ENCODE measurements around the gene RUVBL1. TPM values are rescaled to one million over a fixed set of nuclear protein-coding genes. Genes with fewer than 3 reads are reported as not detected.

RUVBL1 gene
- total and polyA plus RNA-seq, 2 of the 4 experiments (the other 2 are of a cell fraction), result 68.7 to 83.3 TPM

- H3K9ac ChIP-seq (ENCODE audit: low read depth, low read length), result no peak overlapping the region
- dilution Hi-C loops (cut with HindIII; ENCODE audit: low sequenced_read_pairs, unreplicated experiment), result no loop called here
- no peak overlapping the region for H3K56ac ChIP-seq (ENCODE audit: extremely low read depth, insufficient read depth, low read length)
- ChIA-PET CTCF (no interaction called here), POLR2A (ENCODE audit: unreplicated experiment) (no interaction called here)
- H3K18ac ChIP-seq (ENCODE audit: low read depth, low read length), result no peak overlapping the region
- no TSS peak for BruUV-seq (replicated peaks)
- no peak overlapping the region for H2AFZ ChIP-seq (replicated peaks; ENCODE audit: low read length, poor library complexity)
- peaks cover 2% of the 10 kb centered on the region; the same call in 1 of the 2 replicates for H3K4me1 ChIP-seq (ENCODE audit: control insufficient read depth, insufficient read depth, low read length)
- H3K79me1 ChIP-seq (ENCODE audit: low read depth in 1 of 2, low read length in 2 of 2), result peaks cover 1 to 2% of the 10 kb centered on the region in 2 experiments; a peak in 2 of 4 replicates
- no peak overlapping the region for H2BK120ac ChIP-seq (ENCODE audit: low read depth, low read length)
- H2BK20ac ChIP-seq (ENCODE audit: low read depth, low read length), result no peak overlapping the region
- H4K8ac ChIP-seq (ENCODE audit: low read depth in 2 of 2, low read length in 2 of 2), result no peak overlapping the region
- no peaks in the 10 kb centered on the region for H3K36me3 ChIP-seq (ENCODE audit: control insufficient read depth, insufficient read depth, low read length)
- H2AK5ac ChIP-seq (ENCODE audit: low read depth, low read length), result no peak overlapping the region
- no peak for ATAC-seq (ENCODE audit: low read depth)
- no peak overlapping the region for H4K91ac ChIP-seq (ENCODE audit: insufficient read depth, low read depth, low read length)
- no peak overlapping the region for H4K5ac ChIP-seq (ENCODE audit: low read depth, low read length)
- in situ Hi-C loops (cut with MboI; ENCODE audit: low sequenced_read_pairs), result no loop called here
- no peak overlapping the region for H2BK5ac ChIP-seq (ENCODE audit: low read depth, low read length, poor library complexity, severe bottlenecking)
- intact Hi-C loops (cut with micrococcal nuclease), result no loop called here
- H2BK15ac ChIP-seq (ENCODE audit: low read depth, low read length), result no peak overlapping the region
- no peak overlapping the region for H3K23ac ChIP-seq (ENCODE audit: low read depth, low read length)
- no peak overlapping the region for H3K14ac ChIP-seq (replicated peaks; ENCODE audit: low read depth, low read length)
- TF ChIP-seq NFE2L2 (IDR thresholded peaks at IDR 0.05; ENCODE audit: low read depth, low read length) (no peak), MXI1 (IDR thresholded peaks at IDR 0.05; ENCODE audit: borderline replicate concordance, low read depth, low read length) (no peak), RAD21 (IDR thresholded peaks at IDR 0.05; ENCODE audit: low read length) (no peak), MAFK (IDR thresholded peaks at IDR 0.05; ENCODE audit: low read depth, low read length) (no peak), RCOR1 (IDR thresholded peaks at IDR 0.05; ENCODE audit: insufficient replicate concordance, low read length) (no peak), RFX5 (IDR thresholded peaks at IDR 0.05; ENCODE audit: low read depth, low read length) (no peak), MAZ (IDR thresholded peaks at IDR 0.05; ENCODE audit: borderline replicate concordance, low read depth, low read length) (no peak), BHLHE40 (IDR thresholded peaks at IDR 0.05; ENCODE audit: low read depth, low read length) (no peak), ELK1 (IDR thresholded peaks at IDR 0.05; ENCODE audit: borderline replicate concordance, low read depth, low read length) (no peak), CEBPB (IDR thresholded peaks at IDR 0.05; ENCODE audit: low read depth, low read length) (no peak), FOS (IDR thresholded peaks at IDR 0.05; ENCODE audit: low read depth, low read length) (no peak), POLR2A (IDR thresholded peaks at IDR 0.05; ENCODE audit: low read depth, low read length) (no peak), CHD1 (IDR thresholded peaks at IDR 0.05; ENCODE audit: low read depth, low read length) (no peak), SMC3 (IDR thresholded peaks at IDR 0.05; ENCODE audit: low read depth, low read length) (no peak)
- TF ChIP-seq, protein P1, sequence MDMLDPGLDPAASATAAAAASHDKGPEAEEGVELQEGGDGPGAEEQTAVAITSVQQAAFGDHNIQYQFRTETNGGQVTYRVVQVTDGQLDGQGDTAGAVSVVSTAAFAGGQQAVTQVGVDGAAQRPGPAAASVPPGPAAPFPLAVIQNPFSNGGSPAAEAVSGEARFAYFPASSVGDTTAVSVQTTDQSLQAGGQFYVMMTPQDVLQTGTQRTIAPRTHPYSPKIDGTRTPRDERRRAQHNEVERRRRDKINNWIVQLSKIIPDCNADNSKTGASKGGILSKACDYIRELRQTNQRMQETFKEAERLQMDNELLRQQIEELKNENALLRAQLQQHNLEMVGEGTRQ (IDR thresholded peaks at IDR 0.05; ENCODE audit: low read depth, low read length), result no peak
- TF ChIP-seq, protein P2, sequence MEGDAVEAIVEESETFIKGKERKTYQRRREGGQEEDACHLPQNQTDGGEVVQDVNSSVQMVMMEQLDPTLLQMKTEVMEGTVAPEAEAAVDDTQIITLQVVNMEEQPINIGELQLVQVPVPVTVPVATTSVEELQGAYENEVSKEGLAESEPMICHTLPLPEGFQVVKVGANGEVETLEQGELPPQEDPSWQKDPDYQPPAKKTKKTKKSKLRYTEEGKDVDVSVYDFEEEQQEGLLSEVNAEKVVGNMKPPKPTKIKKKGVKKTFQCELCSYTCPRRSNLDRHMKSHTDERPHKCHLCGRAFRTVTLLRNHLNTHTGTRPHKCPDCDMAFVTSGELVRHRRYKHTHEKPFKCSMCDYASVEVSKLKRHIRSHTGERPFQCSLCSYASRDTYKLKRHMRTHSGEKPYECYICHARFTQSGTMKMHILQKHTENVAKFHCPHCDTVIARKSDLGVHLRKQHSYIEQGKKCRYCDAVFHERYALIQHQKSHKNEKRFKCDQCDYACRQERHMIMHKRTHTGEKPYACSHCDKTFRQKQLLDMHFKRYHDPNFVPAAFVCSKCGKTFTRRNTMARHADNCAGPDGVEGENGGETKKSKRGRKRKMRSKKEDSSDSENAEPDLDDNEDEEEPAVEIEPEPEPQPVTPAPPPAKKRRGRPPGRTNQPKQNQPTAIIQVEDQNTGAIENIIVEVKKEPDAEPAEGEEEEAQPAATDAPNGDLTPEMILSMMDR (conservative IDR thresholded peaks at IDR 0.05; ENCODE audit: low read depth, low read length), result no peak
- H3K4ac ChIP-seq (ENCODE audit: low read depth, low read length), result no peak overlapping the region
- no peak for DNase-seq
- H3K9me3 ChIP-seq (ENCODE audit: control insufficient read depth, insufficient read depth, low read length), result no peaks in the 10 kb centered on the region
- no peak overlapping the region for H3K27ac ChIP-seq (ENCODE audit: insufficient read depth, low read length)
- no peak overlapping the region for H3K4me2 ChIP-seq (ENCODE audit: low read depth, low read length)
- 39% methylated on average over 3 of the region's 5 CpGs; no CpG with 5 or more reads in 1 of the 2 experiments for WGBS, 2 experiments (ENCODE audit: extremely low coverage in 2 of 2, insufficient read length in 1 of 2)
- peaks cover 5% of the 10 kb centered on the region; the same call in 1 of the 2 replicates for H3K9me1 ChIP-seq (ENCODE audit: insufficient read depth, low read length)
- no peaks in the 10 kb centered on the region for H4K20me1 ChIP-seq (ENCODE audit: insufficient read depth, low read length)
- H2AK9ac ChIP-seq (replicated peaks; ENCODE audit: low read depth, low read length, poor library complexity), result no peak overlapping the region
- H3K27me3 ChIP-seq (ENCODE audit: control insufficient read depth, insufficient read depth, low read length), result peaks cover 5% of the 10 kb centered on the region
- H3K4me3 ChIP-seq (ENCODE audit: insufficient read depth, low read depth, low read length), result no peak overlapping the region
Observed at GRCh38 chr3:128149650-128150049, 26.0 kb upstream of the RUVBL1 start.

Measured in IMR-90 (cell line).